CD4-positive, alpha-beta memory T cell (primary cell): ENCODE measurements around the gene WBP11. TPM values are rescaled to one million over a fixed set of nuclear protein-coding genes. Genes with fewer than 3 reads are reported as not detected.
A peak's percentile ranks its signal among the peaks of the same experiment; 100 is the strongest.
"Not testable (repeated sequence)": the region's sequence is repeated elsewhere in the genome, so short reads cannot be mapped to it uniquely, and the experiment has no call there.

Source experiments
- CTCF ChIA-PET: fragments of 350-600 bp; sonication (Branson Sonifier 250); formaldehyde crosslinking; loops from one replicate; lab custom pipeline; 2021; ENCODE audit warnings: inconsistent platforms; ENCODE audit not compliant: partially characterized antibody; lab: Charles Lee
- POLR2A ChIA-PET: fragments of 350-600 bp; sonication (Branson Sonifier 250); formaldehyde crosslinking; loops from one replicate; lab custom pipeline; 2021; ENCODE audit not compliant: partially characterized antibody; lab: Charles Lee
- DNase-seq, 5 donors: peaks; one replicate each; pipeline versions ENCODE4 v3.0.0 to v3.0.0-alpha.2; 2020 to 2022; ENCODE audit warnings: mixed read lengths in 1 of 5
- H3K27ac ChIP-seq: one replicate; pipeline ENCODE4 v1.7.0; 2013; ENCODE audit warnings: low read depth, low read length
- H3K27me3 ChIP-seq: 2 replicates; pipeline ENCODE4 v1.7.0; 2013; ENCODE audit warnings: mild to moderate bottlenecking, low read length, moderate library complexity; ENCODE audit not compliant: insufficient read depth
- H3K36me3 ChIP-seq: 2 replicates; pipeline ENCODE4 v1.7.0; 2013; ENCODE audit warnings: mild to moderate bottlenecking, low read length, moderate library complexity; ENCODE audit not compliant: insufficient read depth
- H3K4me1 ChIP-seq: 2 replicates; pipeline ENCODE4 v1.7.0; 2013; ENCODE audit warnings: mild to moderate bottlenecking, low read length, moderate library complexity; ENCODE audit not compliant: insufficient read depth
- H3K4me3 ChIP-seq, 2 donors: one replicate each; pipeline ENCODE4 v1.7.0; 2013; ENCODE audit warnings: low read length in 2 of 2, mild to moderate bottlenecking in 1 of 2
- H3K9me3 ChIP-seq, 2 donors: one replicate each; pipeline ENCODE4 v1.7.0; 2013; ENCODE audit warnings: low read length in 2 of 2, control low read depth in 1 of 2; ENCODE audit not compliant: control insufficient read depth in 1 of 2
- H3K27ac Mint-ChIP-seq, 7 donors: one replicate each; pipeline ENCODE4 v1.8.0; 2020 to 2021; ENCODE audit warnings: mixed read lengths in 7 of 7, mild to moderate bottlenecking in 6 of 7, inconsistent platforms in 3 of 7, moderate library complexity in 3 of 7
- H3K27me3 Mint-ChIP-seq, 2 donors: one replicate each; pipeline ENCODE4 v1.8.0; 2020 to 2021; ENCODE audit warnings: mixed read lengths in 2 of 2
- H3K36me3 Mint-ChIP-seq, 2 donors: one replicate each; pipeline ENCODE4 v1.8.0; 2020 to 2021; ENCODE audit warnings: mixed read lengths in 2 of 2, inconsistent platforms in 1 of 2, mild to moderate bottlenecking in 1 of 2
- H3K4me1 Mint-ChIP-seq, 4 donors: one replicate each; pipeline ENCODE4 v1.8.0; 2020 to 2021; ENCODE audit warnings: mixed read lengths in 4 of 4, mild to moderate bottlenecking in 1 of 4
- H3K4me3 Mint-ChIP-seq, 8 donors: one replicate each; pipeline ENCODE4 v1.8.0; 2020 to 2021; ENCODE audit warnings: mixed read lengths in 8 of 8, mild to moderate bottlenecking in 7 of 8, moderate library complexity in 6 of 8, inconsistent platforms in 3 of 8
- H3K9me3 Mint-ChIP-seq, 8 donors: one replicate each; pipeline ENCODE4 v1.8.0; 2020 to 2021; ENCODE audit warnings: mixed read lengths in 8 of 8, mild to moderate bottlenecking in 5 of 8, inconsistent platforms in 3 of 8, moderate library complexity in 1 of 8
- intact Hi-C: fragments of 100-400 bp; cut with micrococcal nuclease; formaldehyde crosslinking; loops from one replicate; pipeline ENCODE4 v1.15.1; 2023
- polyA plus RNA-seq, 2 donors: library from polyadenylated mRNA; unstranded; fragments of 300-500 nt; fragmentation: Illumina TruSeq; gene quantifications; one replicate each; pipeline ENCODE4 v1.2.3, GENCODE V29; 2021
- total RNA-seq, 2 experiments: library from RNA; stranded (reverse); gene quantifications; one replicate each; pipeline ENCODE4 v1.2.3, GENCODE V29; 2021

The WBP11 gene
- total and polyA plus RNA-seq, 4 experiments from 2014 or later, result 45.8 to 83.8 (median 80.8) TPM

DNA sequence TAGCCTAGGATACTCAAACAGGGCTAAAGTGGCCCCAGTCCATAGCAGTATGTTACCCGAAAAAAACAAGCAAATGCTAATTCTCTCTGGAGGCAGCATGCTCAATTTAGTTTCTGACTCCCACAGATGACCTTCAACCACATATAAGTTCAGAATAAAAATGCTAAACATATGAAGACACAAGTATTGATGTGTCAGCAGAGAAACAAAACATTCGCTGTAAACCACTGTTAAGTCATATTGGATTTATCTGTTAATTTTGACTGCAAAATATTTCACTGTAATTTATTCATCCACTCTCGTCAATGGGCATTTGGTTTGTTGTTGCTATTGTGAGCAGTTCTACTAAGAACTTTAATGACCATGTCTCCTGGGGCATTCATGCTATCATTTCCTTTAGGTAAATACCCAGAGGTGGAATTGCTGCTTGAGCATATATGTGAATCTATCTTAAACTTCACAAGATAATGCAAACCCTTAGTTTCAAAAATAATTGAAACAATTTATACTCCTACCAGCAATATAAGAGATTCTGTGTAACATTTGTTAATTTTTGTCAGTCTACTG lies 36.5 kb downstream of the WBP11 start:
- no peaks in the 10 kb centered on the region for H3K36me3 ChIP-seq
- ChIA-PET CTCF (no interaction called here), POLR2A (interaction anchor here (0.6 to 1.2 kb wide), 2 partner anchors 37 to 229 kb away, joined by 3 read pairs; partner anchors contain the start of genes C12orf60 and WBP11)
- peaks cover 3 to 45% (median 23%) of the 10 kb centered on the region in 8 donors for H3K9me3 Mint-ChIP-seq
- H3K4me3 Mint-ChIP-seq, result peak overlapping the region in 6 of 8 donors; percentile 18 to 60 (median 39)
- peaks cover 59 to 71% of the 10 kb centered on the region in 2 donors for H3K36me3 Mint-ChIP-seq
- H3K27ac ChIP-seq, result no peak overlapping the region
- H3K4me3 ChIP-seq, result no peak overlapping the region
- H3K27ac Mint-ChIP-seq, result peak overlapping the region in 4 of 7 donors; percentile 37 to 100 (median 57)
- H3K27me3 Mint-ChIP-seq, result no peaks in the 10 kb centered on the region
- no peaks in the 10 kb centered on the region for H3K27me3 ChIP-seq
- H3K4me1 ChIP-seq, result peaks cover 27% of the 10 kb centered on the region
- H3K4me1 Mint-ChIP-seq, result peaks cover 22 to 70% (median 36%) of the 10 kb centered on the region in 4 donors
- no peaks in the 10 kb centered on the region for H3K9me3 ChIP-seq
- intact Hi-C loops, result no loop called here
- no peak for DNase-seq

DNA sequence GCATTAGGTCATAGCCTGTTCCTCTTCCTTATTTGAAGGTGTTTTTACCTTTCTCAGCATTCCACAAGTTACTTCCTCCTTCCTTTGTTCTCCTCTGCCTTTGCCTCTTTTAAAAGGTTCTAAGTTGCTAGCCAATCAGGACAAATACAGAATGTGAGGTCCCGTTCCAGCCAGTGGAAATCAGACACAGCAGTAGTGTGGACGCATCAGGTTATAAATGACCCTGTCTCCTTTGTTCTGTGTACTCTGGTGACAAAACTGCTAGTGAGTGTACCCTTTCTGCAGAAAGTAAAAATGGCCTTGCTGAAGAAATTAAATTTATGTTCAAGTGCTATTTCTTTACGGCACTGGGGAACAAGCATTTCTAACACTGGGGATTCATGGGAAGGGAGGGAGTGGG lies 37.3 kb downstream of the WBP11 start:
- H3K4me3 ChIP-seq, DNase-seq, H3K27me3 ChIP-seq, H3K36me3 ChIP-seq, H3K27me3 Mint-ChIP-seq, POLR2A ChIA-PET, H3K9me3 ChIP-seq, H3K27ac ChIP-seq, intact Hi-C loops: not testable (repeated sequence)
- H3K4me1 Mint-ChIP-seq, result peaks cover 20 to 63% (median 37%) of the 10 kb centered on the region in 4 donors
- peaks cover 66 to 74% of the 10 kb centered on the region in 2 donors for H3K36me3 Mint-ChIP-seq
- peak overlapping the region in 2 of 8 donors; percentile 11 to 34 for H3K4me3 Mint-ChIP-seq
- peak overlapping the region in 1 of 7 donors; percentile 41 for H3K27ac Mint-ChIP-seq
- peaks cover 27% of the 10 kb centered on the region for H3K4me1 ChIP-seq
- peaks cover 3 to 52% (median 28%) of the 10 kb centered on the region in 8 donors for H3K9me3 Mint-ChIP-seq
- CTCF ChIA-PET, result interaction anchor here (1.1 kb wide), 1 partner anchor 51 kb away, joined by 3 read pairs; no protein-coding TSS in a partner anchor

DNA sequence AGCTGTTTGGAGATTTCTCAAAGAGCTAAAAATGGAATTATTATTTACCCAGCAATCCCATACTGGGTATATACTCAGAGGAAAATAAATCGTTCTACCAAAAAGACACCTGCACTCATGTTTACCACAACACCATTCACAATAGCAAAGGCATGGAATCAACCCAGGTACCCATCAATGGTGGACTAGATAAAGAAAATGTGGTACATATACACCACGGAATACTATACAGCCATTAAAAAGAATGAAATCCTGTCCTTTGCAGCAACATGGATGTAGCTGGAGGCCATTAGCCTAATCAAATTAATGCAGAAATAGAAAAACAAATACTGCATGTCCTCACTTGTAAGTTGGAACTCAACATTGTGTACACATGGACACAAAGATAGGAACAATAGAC lies 37.9 kb downstream of the WBP11 start:
- Mint-ChIP-seq H3K9me3 (peaks cover 3 to 55% (median 28%) of the 10 kb centered on the region in 8 donors), H3K4me3 (peak overlapping the region in 2 of 8 donors; percentile 6 to 34), H3K27ac (peak overlapping the region in 2 of 7 donors; percentile 17 to 53), H3K4me1 (peaks cover 20 to 56% (median 37%) of the 10 kb centered on the region in 4 donors), H3K27me3 (no peaks in the 10 kb centered on the region), H3K36me3 (peaks cover 70 to 72% of the 10 kb centered on the region in 2 donors)
- no peaks in the 10 kb centered on the region for H3K9me3 ChIP-seq
- intact Hi-C loops, result no loop called here
- no peak overlapping the region for H3K27ac ChIP-seq
- ChIA-PET CTCF (interaction anchor here (1.1 kb wide), 1 partner anchor 51 kb away, joined by 3 read pairs; no protein-coding TSS in a partner anchor), POLR2A (no interaction called here)
- DNase-seq, result no peak
- peaks cover 27% of the 10 kb centered on the region for H3K4me1 ChIP-seq
- no peaks in the 10 kb centered on the region for H3K27me3 ChIP-seq
- H3K36me3 ChIP-seq, result no peaks in the 10 kb centered on the region
- H3K4me3 ChIP-seq, result no peak overlapping the region

DNA sequence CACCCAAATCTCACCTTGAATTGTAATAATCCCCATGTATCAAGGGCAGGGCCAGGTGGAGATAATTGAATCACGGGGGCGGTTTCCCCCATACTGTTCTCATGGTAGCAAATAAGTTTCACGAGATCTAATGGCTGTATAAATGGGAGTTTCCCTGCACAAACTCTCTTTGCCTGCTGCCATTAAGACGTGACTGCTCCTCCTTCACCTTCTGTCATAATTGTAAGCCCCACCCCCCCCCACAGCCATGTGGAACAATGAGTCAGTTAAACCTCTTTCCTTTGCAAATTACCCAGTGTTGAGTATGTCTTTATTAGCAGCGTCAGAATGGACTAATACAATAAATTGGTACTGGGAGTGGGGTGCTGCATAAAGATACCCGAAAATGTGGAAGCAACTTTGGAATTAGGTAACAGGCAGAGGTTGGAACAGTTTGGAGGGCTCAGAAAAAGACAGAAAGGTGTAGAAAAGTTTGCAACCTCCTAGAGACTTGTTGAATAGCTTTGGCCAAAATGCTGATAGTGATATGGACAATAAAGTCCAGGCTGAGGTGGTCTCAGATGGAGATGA lies 43.5 kb downstream of the WBP11 start:
- DNase-seq, intact Hi-C loops, H3K4me3 ChIP-seq, H3K27ac ChIP-seq, H3K4me3 Mint-ChIP-seq, POLR2A ChIA-PET, H3K36me3 ChIP-seq, H3K27me3 ChIP-seq, H3K9me3 ChIP-seq, H3K27me3 Mint-ChIP-seq, H3K4me1 ChIP-seq: not testable (repeated sequence)
- CTCF ChIA-PET, result interaction anchor here (1.0 to 2.6 kb wide), 4 partner anchors 10 to 335 kb away, joined by 3 to 9 read pairs (median 4); no protein-coding TSS in a partner anchor
- H3K27ac Mint-ChIP-seq, result peak overlapping the region in 1 of 7 donors; percentile 23
- H3K4me1 Mint-ChIP-seq, result peaks cover 13 to 37% (median 28%) of the 10 kb centered on the region in 4 donors
- H3K9me3 Mint-ChIP-seq, result peaks cover 0 to 45% (median 21%) of the 10 kb centered on the region in 8 donors
- peaks cover 37 to 59% of the 10 kb centered on the region in 2 donors for H3K36me3 Mint-ChIP-seq

GRCh38 chr12:14756334-14757143 lies 46.7 kb downstream of the WBP11 start:
- POLR2A ChIA-PET, result interaction anchor here (1.8 kb wide), 1 partner anchor 13 kb away, joined by 8 read pairs; no protein-coding TSS in a partner anchor

GRCh38 chr12:14751986-14752385 lies 51.3 kb downstream of the WBP11 start:
- Histone ChIP-seq H3K9me3 (no peaks in the 10 kb centered on the region), H3K36me3 (no peaks in the 10 kb centered on the region), H3K4me1 (peaks cover 9% of the 10 kb centered on the region), H3K27me3 (no peaks in the 10 kb centered on the region), H3K27ac (no peak overlapping the region), H3K4me3 (no peak overlapping the region)
- H3K4me1 Mint-ChIP-seq, result peaks cover 11 to 30% (median 21%) of the 10 kb centered on the region in 4 donors
- H3K4me3 Mint-ChIP-seq, result peak overlapping the region in 1 of 8 donors; percentile 29
- CTCF ChIA-PET, result no interaction called here
- DNase-seq, result no peak
- peaks cover 13 to 33% of the 10 kb centered on the region in 2 donors for H3K36me3 Mint-ChIP-seq
- intact Hi-C loops, result no loop called here
- POLR2A ChIA-PET, result interaction anchor here (1.2 kb wide), 1 partner anchor 17 kb away, joined by 3 read pairs; no protein-coding TSS in a partner anchor
- no peaks in the 10 kb centered on the region for H3K27me3 Mint-ChIP-seq
- peak overlapping the region in 1 of 7 donors; percentile 2 for H3K27ac Mint-ChIP-seq
- H3K9me3 Mint-ChIP-seq, result peaks cover 0 to 5% (median 1%) of the 10 kb centered on the region in 8 donors

More at GRCh38 chr12:14756334-14757143, 46.7 kb downstream of the WBP11 start:
- Histone ChIP-seq H3K4me1 (peaks cover 9% of the 10 kb centered on the region), H3K27ac (no peak overlapping the region), H3K27me3 (no peaks in the 10 kb centered on the region), H3K9me3 (no peaks in the 10 kb centered on the region), H3K4me3 (no peak overlapping the region), H3K36me3 (no peaks in the 10 kb centered on the region)
- peaks cover 21 to 45% of the 10 kb centered on the region in 2 donors for H3K36me3 Mint-ChIP-seq
- intact Hi-C loops, result no loop called here
- no peak for DNase-seq
- H3K27ac Mint-ChIP-seq, result peak overlapping the region in 2 of 7 donors; percentile 15 to 25
- H3K4me1 Mint-ChIP-seq, result peaks cover 14 to 38% (median 32%) of the 10 kb centered on the region in 4 donors
- CTCF ChIA-PET, result interaction anchor here (0.7 to 1.5 kb wide), 2 partner anchors 13 to 15 kb away, joined by 3 to 5 read pairs; a partner anchor contains a TSS
- H3K27me3 Mint-ChIP-seq, result no peaks in the 10 kb centered on the region
- H3K4me3 Mint-ChIP-seq, result peak overlapping the region in 1 of 8 donors; percentile 16
- H3K9me3 Mint-ChIP-seq, result peaks cover 0 to 26% (median 14%) of the 10 kb centered on the region in 8 donors
